CD14-positive monocyte (primary cell): ENCODE measurements around the gene RIPOR3. TPM values are rescaled to one million over a fixed set of nuclear protein-coding genes. Genes with fewer than 3 reads are reported as not detected.

Experiments used
- DNase-seq, 3 donors: peaks; one replicate each; pipeline ENCODE4 v3.0.0-alpha.2; 2011 to 2022
- H2AFZ ChIP-seq: 2 replicates; pipeline ENCODE4 v1.6.0; 2012; ENCODE audit warnings: mild to moderate bottlenecking, low read depth, low read length, inconsistent platforms; ENCODE audit not compliant: insufficient read depth, poor library complexity, severe bottlenecking
- H3K27ac ChIP-seq, 2 donors: 1 replicate in 1 of 2; 2 replicates in 1 of 2; pipeline ENCODE4 v1.5.1; 2012 to 2013; ENCODE audit warnings: low read length in 2 of 2, control low read depth in 1 of 2, inconsistent platforms in 1 of 2, low read depth in 1 of 2, mild to moderate bottlenecking in 1 of 2
- H3K27me3 ChIP-seq, 2 donors: one replicate each; pipeline versions ENCODE4 v1.6.0 to v1.6.1; 2011 to 2013; ENCODE audit warnings: low read length in 2 of 2; ENCODE audit not compliant: control insufficient read depth in 2 of 2, insufficient read depth in 2 of 2
- H3K36me3 ChIP-seq, 2 donors: replicated peaks in 1 of 2; 1 replicate in 1 of 2; 2 replicates in 1 of 2; pipeline versions ENCODE4 v1.5.1 to v1.6.1; 2012 to 2013; ENCODE audit warnings: low read length in 2 of 2, control low read depth in 1 of 2, inconsistent platforms in 1 of 2, mild to moderate bottlenecking in 1 of 2; ENCODE audit not compliant: insufficient read depth in 2 of 2, control insufficient read depth in 1 of 2
- H3K4me1 ChIP-seq, 2 donors: 1 replicate in 1 of 2; 2 replicates in 1 of 2; pipeline versions ENCODE4 v1.5.1 to v1.6.1; 2012 to 2013; ENCODE audit warnings: low read length in 2 of 2, control low read depth in 1 of 2, inconsistent platforms in 1 of 2, mild to moderate bottlenecking in 1 of 2, moderate library complexity in 1 of 2; ENCODE audit not compliant: insufficient read depth in 2 of 2, control insufficient read depth in 1 of 2
- H3K4me2 ChIP-seq: replicated peaks from 2 replicates; pipeline ENCODE3; 2012; ENCODE audit warnings: low read length, moderate library complexity, mild to moderate bottlenecking; ENCODE audit not compliant: poor library complexity, severe bottlenecking; ENCODE audit errors: extremely low read depth
- H3K4me3 ChIP-seq, 3 experiments: fragments of 200-600 bp in 1 of 3; sonication (generic) in 1 of 3; replicated peaks in 1 of 3; 1 replicate in 2 of 3; 2 replicates in 1 of 3; pipeline ENCODE4 v1.5.1; 2011 to 2013; ENCODE audit warnings: low read length in 3 of 3, mild to moderate bottlenecking in 3 of 3, control low read depth in 2 of 3, low read depth in 2 of 3, inconsistent platforms in 1 of 3, moderate library complexity in 1 of 3
- H3K79me2 ChIP-seq: 2 replicates; pipeline ENCODE4 v1.6.0; 2012; ENCODE audit warnings: mild to moderate bottlenecking, control low read depth, inconsistent platforms, low read length, moderate library complexity; ENCODE audit not compliant: insufficient read depth
- H3K9ac ChIP-seq: 2 replicates; pipeline ENCODE4 v1.6.0; 2017; ENCODE audit warnings: low read length, mild to moderate bottlenecking; ENCODE audit not compliant: insufficient read depth, poor library complexity, severe bottlenecking
- H3K9me3 ChIP-seq, 2 donors: replicated peaks in 1 of 2; 1 replicate in 1 of 2; 2 replicates in 1 of 2; pipeline versions ENCODE4 v1.5.1 to v1.6.1; 2012 to 2013; ENCODE audit warnings: low read length in 2 of 2, control low read depth in 1 of 2; ENCODE audit not compliant: control insufficient read depth in 1 of 2, insufficient read depth in 1 of 2
- H4K20me1 ChIP-seq: 2 replicates; pipeline ENCODE4 v1.6.0; 2012; ENCODE audit warnings: mild to moderate bottlenecking, low read length, control low read depth, moderate library complexity; ENCODE audit not compliant: insufficient read depth
- H3K27ac Mint-ChIP-seq, 7 donors: one replicate each; pipeline ENCODE4 v1.8.0; 2020; ENCODE audit warnings: mild to moderate bottlenecking in 7 of 7, mixed read lengths in 7 of 7, moderate library complexity in 6 of 7, inconsistent platforms in 2 of 7
- H3K27me3 Mint-ChIP-seq, 3 donors: one replicate each; pipeline ENCODE4 v1.8.0; 2021 to 2022; ENCODE audit warnings: low read depth in 3 of 3, mild to moderate bottlenecking in 3 of 3, mixed read lengths in 3 of 3, moderate library complexity in 3 of 3, inconsistent platforms in 1 of 3
- H3K36me3 Mint-ChIP-seq, 2 donors: one replicate each; pipeline ENCODE4 v1.8.0; 2020; ENCODE audit warnings: mixed read lengths in 2 of 2, inconsistent platforms in 1 of 2, mild to moderate bottlenecking in 1 of 2
- H3K4me1 Mint-ChIP-seq: one replicate; pipeline ENCODE4 v1.8.0; 2020; ENCODE audit warnings: mild to moderate bottlenecking, mixed read lengths
- H3K4me3 Mint-ChIP-seq, 2 donors: one replicate each; pipeline ENCODE4 v1.8.0; 2020; ENCODE audit warnings: mild to moderate bottlenecking in 2 of 2, mixed read lengths in 2 of 2, moderate library complexity in 1 of 2
- H3K9me3 Mint-ChIP-seq, 7 donors: one replicate each; pipeline ENCODE4 v1.8.0; 2020 to 2022; ENCODE audit warnings: mixed read lengths in 7 of 7, mild to moderate bottlenecking in 6 of 7, moderate library complexity in 6 of 7, inconsistent platforms in 2 of 7
- CTCF ChIP-seq: fragments of 200-600 bp; IDR thresholded peaks from one replicate; pipeline ENCODE4 v1.8.0; 2022; ENCODE audit warnings: antibody characterized with exemption, mild to moderate bottlenecking
- WGBS: methylation state at CpG from one replicate; pipeline ENCODE4 v1.1.5; 2013; ENCODE audit warnings: missing lambda C conversion rate; ENCODE audit not compliant: insufficient coverage; 5-methylcytosine and 5-hydroxymethylcytosine counted together
- intact Hi-C, 2 donors: fragments of 100-400 bp; cut with micrococcal nuclease; formaldehyde crosslinking; loops; one replicate each; pipeline versions ENCODE4 v1.15.0 to v1.15.1; 2023
- polyA plus RNA-seq, 3 donors: library from polyadenylated mRNA; depleted of rRNA in 1 of 3; unstranded in 2 of 3; stranded (reverse) in 1 of 3; fragments of 300-500 nt in 2 of 3; fragments of >200 nt in 1 of 3; fragmentation: Illumina TruSeq in 2 of 3; gene quantifications; 1 replicate in 2 of 3; 2 replicates in 1 of 3; pipeline ENCODE4 v1.2.3, GENCODE V29; 2012 to 2021

Gene RIPOR3
- polyA plus RNA-seq, 3 donors = not detected

GRCh38 chr20:50659975-50660670, 31.2 kb downstream of the RIPOR3 start:
- no peaks in the 10 kb centered on the region for H3K36me3 Mint-ChIP-seq
- 93% methylated on average over 3 of the region's 6 CpGs for WGBS
- DNase-seq = no peak
- H3K9me3 Mint-ChIP-seq = no peaks in the 10 kb centered on the region
- H3K27ac Mint-ChIP-seq = no peak overlapping the region
- H3K4me3 Mint-ChIP-seq = no peak overlapping the region
- intact Hi-C loops = no loop called here
- TF ChIP-seq CTCF = no peak
- Histone ChIP-seq H2AFZ (no peak overlapping the region), H3K9me3 (no peaks in the 10 kb centered on the region), H4K20me1 (no peaks in the 10 kb centered on the region), H3K4me2 (no peak overlapping the region), H3K4me1 (no peaks in the 10 kb centered on the region), H3K36me3 (no peaks in the 10 kb centered on the region), H3K9ac (no peak overlapping the region), H3K4me3 (no peak overlapping the region), H3K27me3 (no peaks in the 10 kb centered on the region), H3K27ac (no peak overlapping the region), H3K79me2 (no peaks in the 10 kb centered on the region)
- peaks cover 2 to 5% (median 4%) of the 10 kb centered on the region in 3 donors for H3K27me3 Mint-ChIP-seq
- peaks cover 5% of the 10 kb centered on the region for H3K4me1 Mint-ChIP-seq

- H3K36me3 Mint-ChIP-seq = no peaks in the 10 kb centered on the region
- H3K4me2 ChIP-seq = no peak overlapping the region
- no peaks in the 10 kb centered on the region for H3K9me3 Mint-ChIP-seq
- no peak overlapping the region for H3K4me3 ChIP-seq
- peaks cover 5% of the 10 kb centered on the region for H3K4me1 Mint-ChIP-seq
- no peak overlapping the region for H3K27ac Mint-ChIP-seq
- no peaks in the 10 kb centered on the region for H3K36me3 ChIP-seq
- intact Hi-C loops = no loop called here
- no peak overlapping the region for H3K27ac ChIP-seq
- no peaks in the 10 kb centered on the region for H3K79me2 ChIP-seq
- H3K4me3 Mint-ChIP-seq = no peak overlapping the region
- H3K9ac ChIP-seq = no peak overlapping the region
- H2AFZ ChIP-seq = no peak overlapping the region
- no peak for DNase-seq
- H3K4me1 ChIP-seq = no peaks in the 10 kb centered on the region
- WGBS = 81% methylated on average over 5 of the region's 10 CpGs
- no peaks in the 10 kb centered on the region for H3K27me3 ChIP-seq
- TF ChIP-seq CTCF = no peak
- peaks cover 0 to 5% (median 4%) of the 10 kb centered on the region in 3 donors for H3K27me3 Mint-ChIP-seq
- no peaks in the 10 kb centered on the region for H3K9me3 ChIP-seq
- no peaks in the 10 kb centered on the region for H4K20me1 ChIP-seq
Measured at GRCh38 chr20:50658804-50659380, 32.5 kb downstream of the RIPOR3 start.
